SW 1271 (cell line): ENCODE results near the gene DPF3.
"Not testable (repeated sequence)": the region's sequence is repeated elsewhere in the genome, so short reads cannot be mapped to it uniquely, and the experiment has no call there.

Source experiments
- DNase-seq, 2 experiments: peaks; one replicate each; lab custom pipeline; 2025; lab: John Stamatoyannopoulos, UW

The DPF3 gene

DNA sequence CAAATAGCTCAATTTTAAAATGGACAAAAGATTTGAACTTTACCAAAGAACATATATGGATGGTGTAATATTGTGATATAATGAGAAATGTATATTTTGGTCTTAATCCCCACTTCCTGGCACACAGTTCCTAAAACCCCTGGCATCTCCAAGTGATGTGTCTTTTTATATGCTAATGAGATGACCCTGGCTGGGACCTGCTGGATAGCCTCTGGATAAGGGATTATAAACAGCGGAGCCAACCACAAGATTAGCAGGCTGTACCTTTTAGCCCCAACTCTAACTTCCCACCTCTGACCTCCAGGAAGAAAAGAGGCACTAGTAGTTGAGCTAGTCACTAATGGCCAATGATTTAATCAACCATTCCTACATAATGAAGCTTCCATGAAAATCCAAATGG, 130.0 kb downstream of the DPF3 start:
- no peak for DNase-seq

- no peak for DNase-seq
Observed at GRCh38 chr14:72759670-72760069, 134.2 kb downstream of the DPF3 start.

DNA sequence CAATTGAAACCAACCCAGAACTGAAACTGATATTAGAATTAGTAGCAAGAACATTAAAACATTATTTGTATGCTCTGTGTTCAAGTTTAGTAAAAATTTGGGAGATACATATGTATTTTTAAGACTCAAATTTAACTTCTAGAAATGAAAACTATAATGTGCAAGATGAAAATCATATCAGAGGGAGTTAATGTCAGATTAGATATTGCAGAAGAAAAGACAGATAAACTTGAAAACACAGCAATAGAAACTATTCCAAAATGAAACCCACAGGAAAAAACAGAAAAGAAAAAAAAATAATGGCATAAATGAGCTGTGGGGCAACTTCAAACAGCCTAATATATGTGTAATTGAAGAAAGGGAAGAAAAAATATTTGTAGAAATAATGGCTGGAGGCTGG, 134.9 kb downstream of the DPF3 start:
- no peak for DNase-seq

DNA sequence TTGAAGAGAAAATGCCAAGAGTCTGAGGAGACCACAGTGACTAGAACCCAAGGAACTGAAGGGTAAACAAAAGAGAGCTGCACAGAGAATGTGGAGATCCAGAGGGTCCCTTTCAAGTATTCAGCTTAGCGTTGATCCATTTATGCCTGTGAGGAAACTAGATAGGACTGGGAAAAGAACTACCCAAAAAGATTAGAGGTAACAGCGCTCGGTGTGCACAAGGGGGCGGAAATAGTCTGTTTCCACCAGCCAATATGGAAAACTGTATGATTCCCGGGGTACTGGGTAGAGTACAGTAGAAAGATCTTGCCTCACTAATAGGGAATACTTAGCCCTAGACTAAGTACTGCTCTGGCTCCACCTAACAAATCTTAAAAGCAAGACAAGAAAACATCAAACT, 135.5 kb downstream of the DPF3 start:
- DNase-seq, result no peak

- no peak for DNase-seq
Observed at GRCh38 chr14:72756967-72757366, 136.9 kb downstream of the DPF3 start.

- no peak for DNase-seq
Observed at GRCh38 chr14:72755766-72756165, 138.1 kb downstream of the DPF3 start.

- DNase-seq, result no peak
Observed at GRCh38 chr14:72754949-72755348, 139.0 kb downstream of the DPF3 start.

GRCh38 chr14:72753879-72754400, 140.0 kb downstream of the DPF3 start:
- no peak for DNase-seq

DNA sequence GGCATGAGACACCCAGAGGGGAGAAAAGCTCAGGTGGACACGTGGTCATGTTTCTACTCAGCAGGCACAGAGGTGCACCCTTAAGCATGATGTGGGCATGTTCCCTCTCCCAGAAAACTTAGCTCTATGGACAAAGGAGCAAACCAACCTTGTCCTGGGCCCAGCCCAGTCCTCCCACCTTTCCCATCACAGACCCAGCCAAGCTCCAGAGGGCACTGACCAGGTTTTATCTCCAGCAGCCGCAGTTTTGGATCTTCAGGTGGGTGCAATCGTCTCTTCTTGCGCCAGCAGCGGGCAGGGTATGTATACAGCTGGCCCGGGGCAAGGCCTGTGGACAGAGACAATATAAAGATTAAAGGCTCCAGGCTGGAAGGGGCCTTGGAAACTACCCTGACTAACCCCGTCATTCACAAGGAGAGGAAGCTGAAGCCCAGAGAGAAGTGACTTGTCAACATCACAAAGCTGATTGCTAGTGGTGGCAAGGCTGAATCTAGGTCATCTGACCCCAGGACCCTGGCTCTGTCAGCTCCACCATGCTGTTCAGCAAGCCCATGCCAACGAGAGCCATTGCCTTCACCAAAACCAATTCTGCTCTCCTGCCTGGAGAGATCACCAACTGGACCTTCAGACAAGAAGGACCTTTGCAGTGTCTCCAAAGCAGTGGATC, 140.7 kb downstream of the DPF3 start:
- DNase-seq, result no peak

- no peak for DNase-seq
Observed at GRCh38 chr14:72752034-72752412, 141.9 kb downstream of the DPF3 start.

DNA sequence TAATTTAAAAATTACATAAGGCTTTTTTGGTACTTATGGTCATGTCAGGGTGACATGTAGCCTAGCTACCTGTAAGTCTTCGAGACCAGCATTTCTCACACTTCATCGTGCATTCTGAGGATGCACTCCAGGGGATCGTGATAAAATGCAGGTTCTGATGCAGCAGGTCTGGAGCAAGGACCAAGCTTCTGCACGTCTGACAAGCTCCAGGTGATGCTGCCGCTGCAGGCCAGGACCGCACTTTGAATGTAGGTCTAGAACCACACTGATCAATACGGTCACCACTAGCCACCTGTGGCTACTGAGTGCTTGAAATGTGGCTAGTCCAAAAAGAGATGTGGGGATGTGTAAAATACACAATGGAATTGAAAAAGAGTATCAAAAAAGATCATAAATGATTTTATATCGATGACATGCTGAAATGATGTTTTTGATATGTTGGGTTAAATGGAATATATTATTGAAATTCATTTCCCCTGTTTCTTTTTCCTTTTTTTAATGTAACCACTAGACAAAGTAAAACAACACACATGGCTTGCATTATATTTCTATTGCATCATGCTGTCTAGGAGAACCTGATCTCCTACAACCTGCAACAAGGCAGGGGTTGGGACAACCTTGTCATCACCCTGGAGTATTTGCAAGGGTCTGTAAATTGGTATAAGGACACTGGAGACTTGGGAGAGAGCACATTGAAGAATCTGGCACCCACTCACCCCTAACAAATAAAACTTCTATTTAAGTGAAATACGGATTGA, 142.4 kb downstream of the DPF3 start:
- DNase-seq, result no peak

GRCh38 chr14:72748921-72749320, 145.0 kb downstream of the DPF3 start:
- not testable (repeated sequence) for DNase-seq

- no peak for DNase-seq
Observed at GRCh38 chr14:72747652-72748051, 146.2 kb downstream of the DPF3 start.

GRCh38 chr14:72745991-72746980, 147.6 kb downstream of the DPF3 start:
- no peak for DNase-seq

- peak in 1 of 2 experiments; percentile 7 for DNase-seq
Observed at GRCh38 chr14:72745546-72745945, 148.4 kb downstream of the DPF3 start.

DNA sequence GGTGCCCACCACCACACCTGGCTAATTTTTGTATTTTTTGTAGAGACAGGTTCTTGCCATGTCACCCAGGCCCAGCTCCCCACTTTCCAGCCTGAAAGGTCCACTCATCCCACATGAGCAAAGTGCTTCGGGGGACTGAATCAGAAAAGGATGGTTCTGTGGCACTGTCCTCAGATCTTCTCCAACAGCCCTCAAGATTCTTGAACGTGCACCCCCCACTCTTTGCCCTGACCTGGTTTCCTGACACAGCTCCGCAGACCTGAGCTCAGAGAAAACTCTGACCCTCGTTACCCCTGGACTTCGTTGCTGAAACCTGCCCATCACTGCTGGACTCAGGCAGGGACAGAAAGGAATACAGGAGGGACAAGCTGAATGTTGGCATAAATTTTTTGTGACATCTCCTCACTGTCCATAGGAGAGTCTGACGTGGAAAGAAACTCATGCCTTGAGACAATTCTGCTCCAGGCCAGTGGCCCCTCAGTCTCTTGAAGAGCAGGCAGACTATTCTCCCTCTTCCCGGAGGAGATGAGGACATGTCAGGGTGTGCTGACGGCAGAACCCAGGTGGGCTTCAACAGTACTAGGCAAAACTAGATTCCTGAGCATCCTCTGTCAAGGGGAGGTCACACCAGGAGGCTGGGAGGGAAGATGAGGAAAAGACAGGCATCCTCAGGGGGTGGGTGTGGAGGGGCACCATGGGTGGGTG, 149.3 kb downstream of the DPF3 start:
- DNase-seq, result no peak

- no peak for DNase-seq
Observed at GRCh38 chr14:72743626-72744025, 150.3 kb downstream of the DPF3 start.

GRCh38 chr14:72742838-72743195, 151.1 kb downstream of the DPF3 start:
- no peak for DNase-seq

- DNase-seq, result no peak
Observed at GRCh38 chr14:72742118-72742837, 151.6 kb downstream of the DPF3 start.

- DNase-seq, result no peak
Observed at GRCh38 chr14:72741826-72742117, 152.1 kb downstream of the DPF3 start.
